Gastroesophageal sphincter (tissue), 4 donors: Measurements from ENCODE around the gene SERPINE2. TPM values are rescaled to one million over a fixed set of nuclear protein-coding genes. Genes with fewer than 3 reads are reported as not detected.

Experiments
- ATAC-seq: fragments of 150-250 bp; one replicate; pipeline ENCODE4 v1.9.1; 2016; ENCODE audit warnings: mild to moderate bottlenecking, moderate library complexity
- H3K27ac ChIP-seq, 4 donors: fragments of 200-600 bp; sonication (generic) in 3 of 4; 1 replicate in 3 of 4; 2 replicates in 1 of 4; pipeline ENCODE4 v1.5.1; 2016 to 2019
- H3K27me3 ChIP-seq: fragments of 200-600 bp; sonication (generic); one replicate; pipeline ENCODE4 v1.5.1; 2019
- H3K36me3 ChIP-seq, 2 donors: fragments of 200-600 bp; sonication (generic); one replicate each; pipeline ENCODE4 v1.5.1; 2019; ENCODE audit warnings: control low read depth in 1 of 2
- H3K4me1 ChIP-seq, 3 donors: fragments of 200-600 bp; sonication (generic); 1 replicate in 2 of 3; 2 replicates in 1 of 3; pipeline ENCODE4 v1.5.1; 2016 to 2019; ENCODE audit warnings: control low read depth in 2 of 3
- H3K4me3 ChIP-seq, 2 donors: fragments of 200-600 bp; sonication (generic); one replicate each; pipeline ENCODE4 v1.5.1; 2019; ENCODE audit warnings: mild to moderate bottlenecking in 1 of 2, moderate library complexity in 1 of 2
- H3K9me3 ChIP-seq, 3 donors: fragments of 200-600 bp; sonication (generic); one replicate each; pipeline ENCODE4 v1.5.1; 2017 to 2019; ENCODE audit warnings: control low read depth in 2 of 3
- EP300 ChIP-seq: sonication (generic); formaldehyde crosslinking; IDR thresholded peaks from one replicate; pipeline ENCODE4 v1.6.1; 2017; ENCODE audit warnings: antibody characterized with exemption, mild to moderate bottlenecking
- POLR2A ChIP-seq, 2 donors: fragments of 450-650 bp; IDR thresholded peaks; one replicate each; pipeline ENCODE4 v1.6.1; 2017; ENCODE audit warnings: antibody characterized with exemption in 2 of 2, mild to moderate bottlenecking in 2 of 2, moderate library complexity in 1 of 2
- POLR2AphosphoS5 ChIP-seq: sonication (generic); formaldehyde crosslinking; IDR thresholded peaks from one replicate; pipeline ENCODE4 v1.6.1; 2017; ENCODE audit warnings: antibody characterized with exemption
- WGBS, 2 donors: methylation state at CpG; one replicate each; pipeline ENCODE4 v1.1.5; 2018; ENCODE audit warnings: low coverage in 1 of 2; 5-methylcytosine and 5-hydroxymethylcytosine counted together
- total RNA-seq, 4 donors: library from RNA; depleted of rRNA; stranded (reverse); fragments of >200 nt; gene quantifications; one replicate each; pipeline ENCODE4 v1.1.0, GENCODE V29; 2016
- TF ChIP-seq, protein P1 (sequence below), 4 experiments: fragments of 200-600 bp in 2 of 4; fragments of 450-650 bp in 2 of 4; sonication (generic) in 1 of 4; IDR thresholded peaks; one replicate each; pipeline ENCODE4 v1.5.1; 2017 to 2019; ENCODE audit warnings: antibody characterized with exemption in 4 of 4, mild to moderate bottlenecking in 2 of 4, moderate library complexity in 2 of 4

SERPINE2 gene
- total RNA-seq, 4 donors from 2014 or later = 12.5 to 130 (median 48.6) TPM

DNA sequence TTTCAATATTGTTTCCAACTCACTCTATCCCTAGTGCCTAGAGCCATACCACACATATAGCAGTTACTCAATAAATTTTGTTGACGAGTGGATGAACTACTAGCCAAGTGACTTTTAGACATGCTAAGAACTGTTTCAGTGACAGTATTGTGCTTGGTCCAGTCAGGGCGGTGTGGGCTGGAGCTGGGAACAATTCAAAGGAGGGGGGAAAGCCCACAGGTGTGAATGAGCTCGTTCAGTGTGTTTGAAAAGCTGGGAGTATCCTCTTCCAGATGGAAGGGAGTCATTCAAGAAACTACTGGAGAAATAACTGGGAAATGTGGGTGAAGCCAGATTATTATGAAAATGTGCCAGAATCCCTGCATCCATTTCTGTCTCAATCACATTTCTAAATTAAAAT, 1.7 kb upstream of the SERPINE2 start:
- H3K9me3 ChIP-seq = no peaks in the 10 kb centered on the region
- H3K4me3 ChIP-seq = no peak overlapping the region
- H3K27me3 ChIP-seq = peaks cover 29% of the 10 kb centered on the region
- H3K27ac ChIP-seq = no peak overlapping the region
- WGBS, 2 donors = 75 to 78% methylated on average over 1 to 3 of the region's 3 CpGs
- no peak for TF ChIP-seq EP300
- no peak for TF ChIP-seq POLR2A (IDR thresholded peaks at IDR 0.05)
- TF ChIP-seq, protein P1, sequence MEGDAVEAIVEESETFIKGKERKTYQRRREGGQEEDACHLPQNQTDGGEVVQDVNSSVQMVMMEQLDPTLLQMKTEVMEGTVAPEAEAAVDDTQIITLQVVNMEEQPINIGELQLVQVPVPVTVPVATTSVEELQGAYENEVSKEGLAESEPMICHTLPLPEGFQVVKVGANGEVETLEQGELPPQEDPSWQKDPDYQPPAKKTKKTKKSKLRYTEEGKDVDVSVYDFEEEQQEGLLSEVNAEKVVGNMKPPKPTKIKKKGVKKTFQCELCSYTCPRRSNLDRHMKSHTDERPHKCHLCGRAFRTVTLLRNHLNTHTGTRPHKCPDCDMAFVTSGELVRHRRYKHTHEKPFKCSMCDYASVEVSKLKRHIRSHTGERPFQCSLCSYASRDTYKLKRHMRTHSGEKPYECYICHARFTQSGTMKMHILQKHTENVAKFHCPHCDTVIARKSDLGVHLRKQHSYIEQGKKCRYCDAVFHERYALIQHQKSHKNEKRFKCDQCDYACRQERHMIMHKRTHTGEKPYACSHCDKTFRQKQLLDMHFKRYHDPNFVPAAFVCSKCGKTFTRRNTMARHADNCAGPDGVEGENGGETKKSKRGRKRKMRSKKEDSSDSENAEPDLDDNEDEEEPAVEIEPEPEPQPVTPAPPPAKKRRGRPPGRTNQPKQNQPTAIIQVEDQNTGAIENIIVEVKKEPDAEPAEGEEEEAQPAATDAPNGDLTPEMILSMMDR (IDR thresholded peaks at IDR 0.05) = no peak
- no peak for TF ChIP-seq POLR2AphosphoS5
- peaks cover 0 to 36% (median 13%) of the 10 kb centered on the region in 3 donors for H3K4me1 ChIP-seq
- ATAC-seq = no peak
- no peaks in the 10 kb centered on the region for H3K36me3 ChIP-seq

DNA sequence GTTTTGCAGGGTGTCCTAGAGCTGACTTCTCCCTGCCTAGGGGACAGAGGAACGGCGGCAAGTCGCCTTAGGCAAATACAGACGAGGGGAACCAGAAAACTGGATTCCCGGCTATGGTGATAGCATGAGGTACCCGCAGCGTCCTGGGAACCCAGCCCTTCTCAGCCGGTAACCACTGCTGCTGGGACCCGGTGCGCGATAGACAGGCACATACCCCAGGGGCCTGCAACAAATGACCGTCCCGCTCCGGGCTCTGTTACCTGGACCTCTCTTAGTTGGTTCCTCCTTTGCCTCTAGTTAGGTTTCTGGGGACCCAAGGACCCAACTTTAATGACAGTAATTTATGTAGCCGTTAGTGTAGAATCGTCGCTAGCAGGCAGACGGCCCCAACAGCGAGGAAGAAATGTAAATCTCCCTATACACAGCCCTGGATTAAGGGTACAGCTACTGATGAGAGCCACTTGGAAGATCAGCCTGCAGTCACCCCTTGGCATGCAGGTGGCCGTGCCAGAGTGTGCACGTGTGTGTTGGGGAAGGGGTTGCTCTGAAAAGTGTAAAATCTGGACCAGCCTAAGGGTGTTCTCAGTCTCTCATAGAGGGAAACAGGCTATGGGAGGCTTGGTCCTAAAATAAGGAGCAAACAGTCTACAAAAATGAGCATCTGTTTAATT, 819 bp upstream of the SERPINE2 start:
- H3K4me1 ChIP-seq = peaks cover 0 to 36% (median 13%) of the 10 kb centered on the region in 3 donors
- peak overlapping the region in 1 of 2 donors; percentile 77 for H3K4me3 ChIP-seq
- H3K27ac ChIP-seq = peak overlapping the region in 3 of 4 donors; percentile 63 to 80 (median 69)
- H3K27me3 ChIP-seq = peaks cover 31% of the 10 kb centered on the region
- ATAC-seq = no peak
- TF ChIP-seq EP300 (no peak), POLR2AphosphoS5 (no peak), POLR2A (IDR thresholded peaks at IDR 0.05) (no peak)
- TF ChIP-seq, protein P1 (IDR thresholded peaks at IDR 0.05) = no peak
- H3K9me3 ChIP-seq = no peaks in the 10 kb centered on the region
- 79 to 80% methylated on average over 1 to 2 of the region's 21 CpGs for WGBS, 2 donors
- H3K36me3 ChIP-seq = no peaks in the 10 kb centered on the region

DNA sequence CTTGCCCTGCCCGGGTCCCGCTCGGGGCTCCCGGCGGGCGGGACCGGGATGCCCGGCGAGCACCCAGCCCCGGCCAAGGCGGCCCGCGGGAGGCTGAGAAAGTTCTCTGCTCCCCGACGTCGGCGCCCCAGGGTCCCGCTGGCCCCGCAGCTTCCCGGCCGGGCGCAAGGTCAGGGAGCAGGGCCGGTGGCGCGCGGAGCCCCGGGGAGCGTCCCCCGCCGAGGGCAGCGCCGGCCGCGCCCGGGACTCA, 331 bp downstream of the SERPINE2 start:
- ATAC-seq = peak; percentile 19
- TF ChIP-seq EP300 (no peak), POLR2AphosphoS5 (no peak), POLR2A (IDR thresholded peaks at IDR 0.05) (no peak)
- TF ChIP-seq, protein P1 (IDR thresholded peaks at IDR 0.05) = no peak
- WGBS, 2 donors = no CpG with 5 or more reads among the region's 35 CpGs

DNA sequence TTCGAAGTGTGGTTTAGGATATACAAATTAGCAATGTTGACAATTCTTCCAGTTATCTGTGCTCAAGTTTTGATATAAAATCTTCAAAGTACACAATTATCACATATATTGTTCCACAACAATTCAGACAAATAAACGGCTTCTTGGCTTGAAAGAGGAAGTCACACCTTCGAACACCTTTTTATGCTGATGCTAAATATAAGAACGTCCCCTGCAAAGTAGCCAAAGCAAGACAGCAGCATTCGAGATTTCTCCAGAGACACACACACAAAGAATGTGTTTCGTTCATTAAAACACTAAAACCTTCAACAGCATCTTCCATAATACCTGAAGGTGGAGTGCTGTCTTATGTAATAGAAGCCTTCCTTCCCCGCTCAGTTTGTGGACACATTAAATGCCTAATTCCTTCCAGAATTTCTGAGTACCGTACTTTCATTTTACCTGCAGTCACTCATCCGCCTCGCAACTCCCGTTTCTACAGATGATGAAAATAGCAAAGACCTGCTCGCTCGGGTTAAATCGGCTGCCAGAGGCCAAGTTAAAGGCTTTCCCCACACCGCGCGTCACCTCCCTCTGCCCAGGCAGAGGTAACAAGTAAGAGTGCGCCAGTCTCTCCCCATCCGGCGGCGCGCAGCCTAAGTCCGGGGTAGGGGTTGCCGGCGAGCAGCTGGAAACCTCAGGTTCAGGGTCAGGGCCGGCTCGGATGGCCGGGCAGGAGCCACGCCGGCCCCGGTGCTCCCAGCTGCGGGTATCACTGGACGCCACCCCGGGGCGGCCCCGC, 847 bp downstream of the SERPINE2 start:
- Histone ChIP-seq H3K27ac (peak overlapping the region; percentile 3 to 80 (median 66)), H3K4me1 (peaks cover 0 to 36% (median 13%) of the 10 kb centered on the region in 3 donors), H3K4me3 (peak overlapping the region; percentile 52 to 77), H3K9me3 (no peaks in the 10 kb centered on the region), H3K27me3 (peaks cover 31% of the 10 kb centered on the region), H3K36me3 (no peaks in the 10 kb centered on the region)
- 5 to 10% methylated on average over 9 to 18 of the region's 36 CpGs for WGBS, 2 donors
- peak; percentile 34 for ATAC-seq
- TF ChIP-seq POLR2A (IDR thresholded peaks at IDR 0.05) (no peak), POLR2AphosphoS5 (no peak), EP300 (no peak)
- TF ChIP-seq, protein P1 (IDR thresholded peaks at IDR 0.05) = no peak

More for the DNA sequence above, 331 bp downstream of the SERPINE2 start:
- Histone ChIP-seq H3K27me3 (peaks cover 31% of the 10 kb centered on the region), H3K36me3 (no peaks in the 10 kb centered on the region), H3K27ac (peak overlapping the region; percentile 3 to 80 (median 66)), H3K9me3 (no peaks in the 10 kb centered on the region), H3K4me1 (peaks cover 0 to 36% (median 13%) of the 10 kb centered on the region in 3 donors), H3K4me3 (peak overlapping the region; percentile 52 to 77)
